NCI-H1930 (cell line): ENCODE measurements around the gene C4orf50.

ENCODE experiments used
- DNase-seq, 2 experiments: peaks; one replicate each; lab custom pipeline; 2025; lab: John Stamatoyannopoulos, UW

C4orf50 gene

GRCh38 chr4:5889002-5889696, 129.1 kb downstream of the C4orf50 start:
- no peak for DNase-seq

GRCh38 chr4:5888222-5889001, 129.8 kb downstream of the C4orf50 start:
- DNase-seq = peak; percentile 74 to 76

- no peak for DNase-seq
Measured at GRCh38 chr4:5887361-5888221, 130.6 kb downstream of the C4orf50 start.

- no peak for DNase-seq
Measured at GRCh38 chr4:5887011-5887360, 131.2 kb downstream of the C4orf50 start.

GRCh38 chr4:5885733-5886132, 132.5 kb downstream of the C4orf50 start:
- no peak for DNase-seq

- no peak for DNase-seq
Measured at GRCh38 chr4:5884796-5885195, 133.4 kb downstream of the C4orf50 start.

GRCh38 chr4:5883916-5884315, 134.3 kb downstream of the C4orf50 start:
- no peak for DNase-seq

- no peak for DNase-seq
Measured at GRCh38 chr4:5882947-5883346, 135.3 kb downstream of the C4orf50 start.

- no peak for DNase-seq
Measured at GRCh38 chr4:5881340-5881739, 136.9 kb downstream of the C4orf50 start.

- DNase-seq = peak; percentile 7 to 29
Measured at GRCh38 chr4:5878359-5878758, 139.9 kb downstream of the C4orf50 start.

- DNase-seq = no peak
Measured at GRCh38 chr4:5877392-5877791, 140.8 kb downstream of the C4orf50 start.

GRCh38 chr4:5874811-5875449, 143.3 kb downstream of the C4orf50 start:
- DNase-seq = no peak

GRCh38 chr4:5870701-5871100, 147.5 kb downstream of the C4orf50 start:
- DNase-seq = no peak

GRCh38 chr4:5869966-5870619, 148.1 kb downstream of the C4orf50 start:
- DNase-seq = no peak

GRCh38 chr4:5867866-5868265, 150.4 kb downstream of the C4orf50 start:
- no peak for DNase-seq

GRCh38 chr4:5866841-5867813, 151.1 kb downstream of the C4orf50 start:
- DNase-seq = no peak

- no peak for DNase-seq
Measured at GRCh38 chr4:5865896-5866599, 152.2 kb downstream of the C4orf50 start.

- DNase-seq = no peak
Measured at GRCh38 chr4:5863461-5864113, 154.6 kb downstream of the C4orf50 start.
